Effector memory CD8-positive, alpha-beta T cell (primary cell): ENCODE data around the gene FAM229A.
"Not testable (repeated sequence)": the region's sequence is repeated elsewhere in the genome, so short reads cannot be mapped to it uniquely, and the experiment has no call there.

Source experiments
- ATAC-seq: fragments of 150-1000 bp; cut with Tn5 transposase; replicated peaks from 2 replicates; pipeline ENCODE4 v1.10.0; 2021; ENCODE audit warnings: mild to moderate bottlenecking, moderate library complexity
- DNase-seq, 3 experiments: peaks; one replicate each; pipeline ENCODE4 v3.0.0; 2021
- H3K27ac Mint-ChIP-seq, 2 donors: one replicate each; pipeline ENCODE4 v1.8.0; 2022; ENCODE audit warnings: mild to moderate bottlenecking in 2 of 2, mixed read lengths in 2 of 2, moderate library complexity in 2 of 2
- H3K27me3 Mint-ChIP-seq, 2 donors: one replicate each; pipeline ENCODE4 v1.8.0; 2022; ENCODE audit warnings: mixed read lengths in 2 of 2
- H3K36me3 Mint-ChIP-seq: one replicate; pipeline ENCODE4 v1.8.0; 2022; ENCODE audit warnings: mild to moderate bottlenecking, moderate library complexity, mixed read lengths; ENCODE audit not compliant: insufficient read depth
- H3K4me1 Mint-ChIP-seq, 2 donors: one replicate each; pipeline ENCODE4 v1.8.0; 2022; ENCODE audit warnings: low read depth in 2 of 2, mixed read lengths in 2 of 2
- H3K4me3 Mint-ChIP-seq, 2 donors: one replicate each; pipeline ENCODE4 v1.8.0; 2022; ENCODE audit warnings: mild to moderate bottlenecking in 2 of 2, mixed read lengths in 2 of 2, moderate library complexity in 2 of 2
- H3K9me3 Mint-ChIP-seq, 2 donors: one replicate each; pipeline ENCODE4 v1.8.0; 2022; ENCODE audit warnings: mixed read lengths in 2 of 2

FAM229A gene

DNA sequence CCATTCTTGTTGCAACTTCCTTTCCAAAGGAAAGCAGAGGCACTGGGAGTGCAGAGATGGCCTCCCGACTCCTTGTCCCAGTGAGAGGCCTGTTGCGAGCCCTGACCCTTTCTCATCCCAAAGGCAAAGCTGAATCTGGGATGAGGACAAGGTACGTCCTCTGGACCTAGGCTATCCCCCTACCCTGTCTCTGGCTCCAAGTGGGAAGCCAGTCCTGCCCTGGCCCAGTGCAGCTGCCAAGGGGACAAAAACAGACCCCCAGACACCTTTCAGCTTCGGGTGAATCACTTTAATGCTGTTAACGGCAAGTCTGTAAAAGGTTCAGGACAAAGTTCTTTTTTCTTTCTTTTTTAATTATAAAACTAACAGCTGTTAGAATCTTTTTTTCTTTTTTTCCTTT is 2.6 kb upstream of the FAM229A start:
- Mint-ChIP-seq H3K9me3 (no peaks in the 10 kb centered on the region), H3K4me3 (no peak overlapping the region), H3K27me3 (peaks cover 0 to 9% of the 10 kb centered on the region in 2 donors), H3K27ac (peak overlapping the region; percentile 25 to 51), H3K36me3 (peaks cover 48% of the 10 kb centered on the region), H3K4me1 (peaks cover 11 to 13% of the 10 kb centered on the region in 2 donors)
- ATAC-seq (no peak), DNase-seq (no peak)

DNA sequence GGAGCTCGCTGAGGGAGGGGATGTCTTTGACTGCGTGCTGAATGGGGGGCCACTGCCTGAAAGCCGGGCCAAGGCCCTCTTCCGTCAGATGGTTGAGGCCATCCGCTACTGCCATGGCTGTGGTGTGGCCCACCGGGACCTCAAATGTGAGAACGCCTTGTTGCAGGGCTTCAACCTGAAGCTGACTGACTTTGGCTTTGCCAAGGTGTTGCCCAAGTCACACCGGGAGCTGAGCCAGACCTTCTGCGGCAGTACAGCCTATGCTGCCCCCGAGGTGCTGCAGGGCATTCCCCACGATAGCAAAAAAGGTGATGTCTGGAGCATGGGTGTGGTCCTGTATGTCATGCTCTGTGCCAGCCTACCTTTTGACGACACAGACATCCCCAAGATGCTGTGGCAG is 1.4 kb upstream of the FAM229A start:
- no peak for ATAC-seq
- peak overlapping the region in 1 of 2 donors; percentile 51 for H3K27ac Mint-ChIP-seq

DNA sequence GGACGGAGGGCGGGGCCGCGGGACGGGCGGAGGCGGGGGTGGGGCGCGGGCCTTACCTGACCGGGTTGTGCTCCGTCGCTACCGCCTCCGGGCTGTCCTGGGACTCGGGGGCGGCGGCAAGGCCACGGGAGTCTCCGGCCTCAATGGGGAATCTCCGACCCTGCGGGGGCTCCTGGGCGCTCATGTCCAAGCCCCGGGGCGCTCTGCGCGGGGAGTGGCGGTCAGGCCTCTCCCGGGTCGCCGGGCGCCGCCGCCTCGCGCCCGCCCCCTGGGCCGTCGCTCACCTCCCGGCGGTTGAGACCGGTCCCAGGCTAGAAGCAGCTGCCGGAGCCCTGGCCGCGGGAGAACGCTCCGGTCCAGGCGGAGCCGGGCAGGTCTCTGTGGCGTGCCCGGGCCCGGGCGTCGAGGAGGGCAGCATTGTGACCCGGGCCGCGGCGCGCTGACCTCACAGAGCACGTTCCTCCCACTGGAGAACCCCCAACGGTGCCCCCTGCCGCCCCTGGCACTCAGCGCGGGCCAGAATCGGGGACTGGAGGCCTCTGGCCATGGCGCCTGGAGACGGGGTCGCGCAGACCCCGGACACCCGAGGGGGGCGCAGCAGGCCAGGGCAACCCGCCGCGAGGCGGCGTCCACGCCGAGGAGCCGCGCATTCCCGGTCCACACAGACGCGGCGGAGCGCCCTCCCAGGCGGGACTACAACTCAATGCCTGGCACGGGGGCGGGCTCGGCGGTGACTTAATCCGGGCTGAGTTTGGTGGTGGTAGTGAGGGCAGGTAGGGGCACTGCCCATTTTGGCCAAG is 411 bp downstream of the FAM229A start:
- peaks cover 17 to 18% of the 10 kb centered on the region in 2 donors for H3K4me1 Mint-ChIP-seq
- no peaks in the 10 kb centered on the region for H3K9me3 Mint-ChIP-seq
- peak overlapping the region in 1 of 2 donors; percentile 55 for H3K27ac Mint-ChIP-seq
- peaks cover 32% of the 10 kb centered on the region for H3K36me3 Mint-ChIP-seq
- H3K27me3 Mint-ChIP-seq: peaks cover 0 to 9% of the 10 kb centered on the region in 2 donors
- ATAC-seq: peak; percentile 54
- peak overlapping the region; percentile 9 to 50 for H3K4me3 Mint-ChIP-seq
- no peak for DNase-seq

More for the DNA sequence above, 1.4 kb upstream of the FAM229A start:
- DNase-seq: no peak
- H3K4me3 Mint-ChIP-seq: no peak overlapping the region
- H3K36me3 Mint-ChIP-seq: peaks cover 46% of the 10 kb centered on the region
- peaks cover 17 to 18% of the 10 kb centered on the region in 2 donors for H3K4me1 Mint-ChIP-seq
- H3K9me3 Mint-ChIP-seq: no peaks in the 10 kb centered on the region
- peaks cover 0 to 9% of the 10 kb centered on the region in 2 donors for H3K27me3 Mint-ChIP-seq

DNA sequence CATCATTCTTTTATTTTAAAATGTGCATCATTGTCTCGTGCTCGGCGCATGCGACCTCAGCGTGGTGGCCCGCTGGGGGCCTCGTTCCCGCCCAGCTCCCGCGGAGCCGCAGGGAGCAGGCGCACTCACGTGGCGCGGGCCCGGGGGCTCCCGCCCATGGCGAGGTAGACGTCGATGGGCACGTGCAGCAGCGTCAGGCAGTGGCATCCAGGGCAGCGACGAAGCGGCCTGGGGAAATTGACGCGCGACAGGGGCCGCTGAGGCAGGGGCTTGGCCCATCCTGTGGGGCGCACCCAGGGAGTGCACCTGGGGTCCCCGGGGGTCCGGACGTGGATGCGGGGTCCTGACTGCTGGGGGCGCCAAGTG is 994 bp downstream of the FAM229A start:
- Mint-ChIP-seq H3K27ac (no peak overlapping the region), H3K27me3 (peaks cover 0 to 9% of the 10 kb centered on the region in 2 donors), H3K4me3 (peak overlapping the region; percentile 66 to 70), H3K9me3 (no peaks in the 10 kb centered on the region), H3K36me3 (peaks cover 30% of the 10 kb centered on the region), H3K4me1 (peaks cover 17 to 18% of the 10 kb centered on the region in 2 donors)
- DNase-seq (no peak), ATAC-seq (no peak)

DNA sequence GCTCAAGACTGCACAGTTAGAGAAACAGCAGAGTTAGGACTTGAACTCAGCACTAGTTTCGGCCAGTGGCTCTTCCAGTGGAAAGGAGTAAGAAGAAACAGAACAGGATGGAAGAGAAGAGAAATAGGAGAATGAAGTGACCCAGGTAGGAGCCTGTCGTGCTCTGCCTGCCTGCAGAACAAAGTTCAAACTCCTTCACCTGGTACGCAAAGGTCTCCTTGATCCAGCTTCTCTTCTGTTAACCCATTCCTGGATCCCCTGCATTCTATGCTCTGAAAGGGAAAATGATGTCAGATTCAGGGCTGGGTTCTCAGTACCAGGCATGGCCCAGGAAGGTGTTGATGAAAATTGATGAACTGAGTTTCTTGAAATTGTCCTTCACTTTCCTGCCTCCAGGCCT is 3.9 kb downstream of the FAM229A start:
- no peak for DNase-seq
- peaks cover 0 to 9% of the 10 kb centered on the region in 2 donors for H3K27me3 Mint-ChIP-seq
- peaks cover 18 to 29% of the 10 kb centered on the region in 2 donors for H3K4me1 Mint-ChIP-seq
- H3K36me3 Mint-ChIP-seq: peaks cover 17% of the 10 kb centered on the region
- no peak for ATAC-seq
- no peak overlapping the region for H3K27ac Mint-ChIP-seq
- no peaks in the 10 kb centered on the region for H3K9me3 Mint-ChIP-seq
- no peak overlapping the region for H3K4me3 Mint-ChIP-seq

DNA sequence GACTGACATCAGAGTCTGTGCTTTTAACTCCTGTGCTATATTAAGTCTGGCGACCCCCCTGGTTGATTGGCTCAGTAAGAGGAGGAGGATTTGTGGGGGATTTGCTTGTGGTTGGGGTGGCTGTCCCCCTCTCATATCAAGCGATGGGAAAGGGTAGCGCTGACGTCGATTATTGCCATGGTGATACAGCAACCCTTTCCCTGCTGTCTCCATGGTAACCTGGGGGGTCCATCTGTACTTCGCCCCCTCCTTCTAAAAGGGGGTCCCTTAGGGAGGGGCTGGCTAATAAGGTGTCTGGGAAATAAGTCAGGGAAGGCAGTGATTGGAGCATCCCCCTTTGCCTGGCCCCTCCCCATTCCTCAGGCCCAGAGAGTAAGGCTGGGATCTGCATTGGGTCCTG is 4.7 kb downstream of the FAM229A start:
- H3K4me1 Mint-ChIP-seq: peaks cover 20 to 29% of the 10 kb centered on the region in 2 donors

DNA sequence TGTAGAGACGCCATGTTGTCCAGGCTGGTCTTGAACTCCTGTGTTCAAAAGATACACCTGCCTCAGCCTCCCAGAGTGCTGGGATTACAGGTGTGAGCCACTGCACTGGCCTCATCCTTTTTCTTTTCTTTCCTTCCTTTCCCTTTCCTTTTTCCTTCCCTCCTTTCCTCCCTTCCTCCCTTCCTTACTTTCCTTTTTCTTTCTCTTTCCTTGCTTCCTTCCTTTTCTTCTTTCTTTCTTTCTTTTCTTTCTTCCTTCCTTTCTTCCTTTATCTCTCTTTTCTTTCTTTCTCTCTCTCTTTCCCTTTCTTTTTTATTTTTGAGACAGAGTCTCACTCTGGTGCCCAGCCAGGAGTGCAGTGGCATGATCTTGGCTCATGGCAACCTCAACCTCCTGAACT is 5.8 kb downstream of the FAM229A start:
- Mint-ChIP-seq H3K9me3 (no peaks in the 10 kb centered on the region), H3K36me3 (peaks cover 7% of the 10 kb centered on the region), H3K27me3 (peaks cover 0 to 9% of the 10 kb centered on the region in 2 donors), H3K4me3 (no peak overlapping the region), H3K4me1 (peaks cover 15 to 29% of the 10 kb centered on the region in 2 donors), H3K27ac (peak overlapping the region in 1 of 2 donors; percentile 7)
- ATAC-seq: no peak
- no peak for DNase-seq

More for the DNA sequence above, 4.7 kb downstream of the FAM229A start:
- Mint-ChIP-seq H3K36me3 (peaks cover 9% of the 10 kb centered on the region), H3K4me3 (no peak overlapping the region), H3K27me3 (peaks cover 0 to 9% of the 10 kb centered on the region in 2 donors), H3K27ac (no peak overlapping the region), H3K9me3 (no peaks in the 10 kb centered on the region)
- DNase-seq (no peak), ATAC-seq (no peak)

DNA sequence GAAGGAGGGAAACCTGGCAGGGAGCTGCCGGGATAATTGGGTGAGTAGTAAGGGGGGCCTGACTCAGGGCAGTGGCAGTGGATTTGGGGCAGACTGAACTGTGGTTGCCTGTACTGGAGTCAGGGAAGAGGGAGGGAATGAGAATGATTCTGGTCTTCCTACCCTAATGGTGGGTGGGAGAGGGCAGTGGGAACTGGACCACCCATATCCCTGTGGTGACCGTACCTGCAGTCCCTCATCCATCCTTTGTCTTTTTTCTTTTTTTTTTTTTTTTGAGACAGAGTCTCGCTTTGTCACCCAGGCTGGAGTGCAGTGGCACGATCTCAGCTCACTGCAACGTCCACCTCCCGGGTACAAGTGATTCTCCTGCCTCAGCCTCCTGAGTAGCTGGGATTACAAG is 6.5 kb downstream of the FAM229A start:
- Mint-ChIP-seq H3K36me3 (peaks cover 10% of the 10 kb centered on the region), H3K4me1 (peaks cover 17 to 29% of the 10 kb centered on the region in 2 donors)
- not testable (repeated sequence) for H3K27me3 Mint-ChIP-seq, H3K27ac Mint-ChIP-seq, DNase-seq, H3K9me3 Mint-ChIP-seq, ATAC-seq, H3K4me3 Mint-ChIP-seq

DNA sequence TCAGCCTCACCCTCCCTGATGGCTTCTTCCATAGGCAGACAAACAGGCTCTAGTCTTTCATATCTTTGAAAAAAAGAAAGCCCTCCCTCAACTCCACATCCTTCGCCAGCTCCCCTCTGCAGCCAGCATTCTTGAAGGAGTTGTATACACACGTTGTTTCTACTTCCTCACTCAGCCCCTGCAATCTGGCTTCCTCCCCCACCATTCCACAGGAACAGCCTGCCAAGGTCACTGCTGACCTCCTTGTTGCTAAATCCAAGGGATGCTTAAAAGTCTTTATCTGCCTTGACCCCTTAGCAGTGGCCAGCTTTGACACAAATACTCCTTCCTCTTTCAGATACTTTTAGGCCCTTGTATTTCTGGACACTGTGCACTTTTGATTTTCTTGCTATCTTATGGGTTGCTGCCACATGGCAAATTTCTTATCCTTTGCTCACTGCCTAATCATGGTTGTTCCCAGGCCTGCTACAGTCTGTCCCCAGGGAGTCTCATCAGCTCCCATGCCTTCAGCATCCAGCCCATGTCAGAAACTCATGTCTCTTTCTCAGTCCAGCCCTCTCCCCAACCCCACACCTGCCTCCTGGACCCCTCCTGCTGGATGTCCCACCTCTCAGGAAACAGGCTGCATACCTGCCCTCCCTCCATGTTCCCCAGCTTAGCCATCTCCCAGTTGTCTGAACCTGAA is 8.3 kb downstream of the FAM229A start:
- no peaks in the 10 kb centered on the region for H3K27me3 Mint-ChIP-seq
- peak overlapping the region; percentile 22 to 70 for H3K4me3 Mint-ChIP-seq

DNA sequence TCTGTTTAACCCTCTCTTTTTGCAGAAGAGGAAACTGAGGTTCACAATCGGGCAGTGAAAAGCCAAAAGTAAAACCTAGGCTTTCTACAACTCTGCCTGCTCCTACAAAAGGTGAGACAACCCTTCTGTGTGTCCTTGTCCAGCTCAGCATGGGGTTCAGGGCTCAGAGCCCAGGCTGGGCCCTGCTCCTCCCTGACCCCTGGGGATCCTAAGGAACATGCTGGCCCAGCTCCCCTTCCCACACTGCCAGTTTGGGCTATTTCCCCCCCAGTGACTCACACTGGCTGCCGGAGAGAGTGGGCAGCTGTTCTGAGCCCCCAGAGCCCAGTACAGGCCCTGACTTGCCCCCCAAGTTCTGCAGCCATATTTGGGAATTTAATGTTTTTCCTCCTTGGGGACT is 8.9 kb downstream of the FAM229A start:
- Mint-ChIP-seq H3K9me3 (no peaks in the 10 kb centered on the region), H3K4me1 (peaks cover 25 to 32% of the 10 kb centered on the region in 2 donors), H3K27ac (peak overlapping the region in 1 of 2 donors; percentile 14), H3K4me3 (peak overlapping the region; percentile 22 to 70), H3K27me3 (no peaks in the 10 kb centered on the region), H3K36me3 (peaks cover 10% of the 10 kb centered on the region)
- no peak for ATAC-seq
- DNase-seq: no peak

More for the DNA sequence above, 8.3 kb downstream of the FAM229A start:
- ATAC-seq: no peak
- Mint-ChIP-seq H3K36me3 (peaks cover 10% of the 10 kb centered on the region), H3K9me3 (no peaks in the 10 kb centered on the region), H3K27ac (peak overlapping the region in 1 of 2 donors; percentile 14), H3K4me1 (peaks cover 20 to 30% of the 10 kb centered on the region in 2 donors)
- DNase-seq: no peak

DNA sequence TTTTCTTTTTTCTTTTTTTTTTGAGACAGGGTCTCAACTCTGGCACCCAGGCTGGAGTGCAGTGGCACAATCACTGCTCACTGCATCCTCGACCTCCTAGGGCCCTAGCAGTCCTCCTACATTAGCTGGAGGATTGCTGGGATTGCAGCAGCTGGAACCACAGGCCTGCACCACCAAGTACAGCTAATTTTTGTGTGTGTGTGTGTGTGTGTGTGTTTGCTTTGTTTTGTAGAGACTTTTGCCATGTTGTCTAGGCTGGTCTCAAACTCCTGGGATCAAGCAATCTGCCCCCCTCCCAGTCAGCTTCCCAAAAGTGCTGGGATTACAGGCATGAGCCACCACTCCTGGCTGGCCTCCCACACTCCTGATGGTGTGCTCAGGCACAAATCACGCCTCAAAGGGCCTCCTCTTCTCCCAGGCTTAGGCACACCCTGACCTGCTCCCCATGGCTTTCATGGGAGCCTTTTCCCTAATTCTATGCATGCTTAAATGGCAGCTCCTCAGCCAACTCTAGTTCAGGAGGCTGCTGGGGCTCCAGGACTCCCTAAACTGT is 9.4 kb downstream of the FAM229A start:
- H3K27me3 Mint-ChIP-seq: no peaks in the 10 kb centered on the region
- H3K4me3 Mint-ChIP-seq: peak overlapping the region; percentile 70 to 71
- H3K36me3 Mint-ChIP-seq: peaks cover 10% of the 10 kb centered on the region
- H3K4me1 Mint-ChIP-seq: peaks cover 28 to 32% of the 10 kb centered on the region in 2 donors
- H3K27ac Mint-ChIP-seq: peak overlapping the region; percentile 14 to 22
- no peaks in the 10 kb centered on the region for H3K9me3 Mint-ChIP-seq
- no peak for DNase-seq
- ATAC-seq: no peak

DNA sequence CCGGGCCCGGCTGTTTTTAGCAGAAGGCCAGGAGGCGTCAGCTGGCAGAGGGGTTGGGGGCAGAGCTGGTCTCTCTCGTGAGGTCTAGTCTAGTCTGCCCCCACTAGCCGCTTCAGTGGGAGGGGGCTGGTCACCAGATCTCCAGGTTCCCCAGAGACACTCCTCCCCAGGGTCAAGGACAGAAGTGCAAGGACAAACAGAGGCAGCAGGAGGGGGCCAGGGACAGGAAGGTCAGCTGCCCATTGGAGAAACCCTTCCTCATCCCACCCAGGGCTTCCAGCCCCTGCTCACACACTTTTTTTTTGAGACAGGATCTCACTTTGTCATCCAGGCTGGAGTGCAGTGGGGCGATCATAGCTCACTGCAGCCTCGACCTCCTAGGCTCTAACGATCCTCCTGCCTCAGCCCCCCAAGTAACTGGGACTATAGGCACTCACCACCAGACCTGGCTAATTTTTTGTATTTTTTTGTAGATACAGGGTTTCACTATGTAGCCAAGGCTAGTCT is 10.0 kb downstream of the FAM229A start:
- Mint-ChIP-seq H3K27ac (peak overlapping the region; percentile 14 to 22), H3K27me3 (no peaks in the 10 kb centered on the region), H3K36me3 (peaks cover 10% of the 10 kb centered on the region), H3K4me1 (peaks cover 28 to 32% of the 10 kb centered on the region in 2 donors), H3K4me3 (peak overlapping the region; percentile 70 to 71), H3K9me3 (no peaks in the 10 kb centered on the region)
- ATAC-seq: no peak
- no peak for DNase-seq
